Activated T-cell treated with anti-CD3 and anti-CD28 coated beads for 4 hours (primary cell): ENCODE data around the gene GID4.
A peak's percentile ranks its signal among the peaks of the same experiment; 100 is the strongest.
"Not testable (repeated sequence)": the region's sequence is repeated elsewhere in the genome, so short reads cannot be mapped to it uniquely, and the experiment has no call there.

Experiments
- DNase-seq: peaks from one replicate; pipeline ENCODE4 v3.0.0-alpha.2; 2020

Gene GID4

GRCh38 chr17:18038861-18039534 lies at the start of gene GID4, which contains the start of gene ATPAF2:
GID4 (plus strand) TSS chr17:18039408; CDS start chr17:18039465, 57 bp downstream.
ATPAF2 (minus strand) TSS chr17:18039168; CDS start chr17:18039013, 155 bp downstream.
- peak; percentile 98 for DNase-seq

GRCh38 chr17:17989618-17990017 lies 49.6 kb upstream of the GID4 start:
- no peak for DNase-seq

- DNase-seq = no peak
These were observed 48.9 kb upstream of the GID4 start for GRCh38 chr17:17990282-17990681.

GRCh38 chr17:17993366-17993765 lies 45.8 kb upstream of the GID4 start:
- DNase-seq = no peak

GRCh38 chr17:17993852-17994251 lies 45.4 kb upstream of the GID4 start:
- DNase-seq = no peak

- no peak for DNase-seq
These were observed 44.7 kb upstream of the GID4 start for GRCh38 chr17:17994271-17995069.

GRCh38 chr17:17995887-17996286 lies 43.3 kb upstream of the GID4 start:
- not testable (repeated sequence) for DNase-seq

- no peak for DNase-seq
These were observed 40.3 kb upstream of the GID4 start for GRCh38 chr17:17998934-17999333.

GRCh38 chr17:17999364-18000029 lies 39.7 kb upstream of the GID4 start:
- no peak for DNase-seq

GRCh38 chr17:18000030-18000408 lies 39.2 kb upstream of the GID4 start:
- DNase-seq = no peak

- DNase-seq = no peak
These were observed 37.0 kb upstream of the GID4 start for GRCh38 chr17:18002171-18002570.

GRCh38 chr17:18004345-18004744 lies 34.9 kb upstream of the GID4 start:
- no peak for DNase-seq

GRCh38 chr17:18004884-18005305 lies 34.3 kb upstream of the GID4 start:
- DNase-seq = no peak

GRCh38 chr17:18005496-18005895 lies 33.7 kb upstream of the GID4 start:
- DNase-seq = no peak

GRCh38 chr17:18006495-18007239 lies 32.5 kb upstream of the GID4 start:
- DNase-seq = no peak

- no peak for DNase-seq
These were observed 30.5 kb upstream of the GID4 start for GRCh38 chr17:18008496-18009268.

GRCh38 chr17:18009609-18010420 lies 29.4 kb upstream of the GID4 start:
- DNase-seq = no peak

- no peak for DNase-seq
These were observed 27.9 kb upstream of the GID4 start for GRCh38 chr17:18011286-18011685.

- no peak for DNase-seq
These were observed 25.2 kb upstream of the GID4 start for GRCh38 chr17:18014006-18014405.

- DNase-seq = no peak
These were observed 23.6 kb upstream of the GID4 start for GRCh38 chr17:18015593-18015992.

GRCh38 chr17:18016426-18016825 lies 22.8 kb upstream of the GID4 start:
- no peak for DNase-seq
